GM23338 (cell line): ENCODE measurements around the gene ERP29. TPM values are rescaled to one million over a fixed set of nuclear protein-coding genes. Genes with fewer than 3 reads are reported as not detected.

Source experiments
- ATAC-seq: fragments of 200-7000 bp; cut with Tn5 transposase; 3 replicates; pipeline ENCODE4 v1.9.1; 2020
- DNase-seq: peaks from one replicate; pipeline ENCODE4 v3.0.0-alpha.2; 2015; ENCODE audit warnings: low spot score
- H2AFZ ChIP-seq: fragments of 200-600 bp; sonication (generic); 2 replicates; pipeline ENCODE4 v1.8.0; 2016; ENCODE audit warnings: antibody characterized with exemption, mild to moderate bottlenecking, moderate library complexity
- H3F3A ChIP-seq: fragments of 200-600 bp; sonication (generic); replicated peaks from 2 replicates; pipeline ENCODE4 v1.8.0; 2017; ENCODE audit warnings: antibody characterized with exemption, mixed run types, low read depth
- H3K27ac ChIP-seq: fragments of 200-600 bp; sonication (generic); 2 replicates; pipeline ENCODE4 v1.6.1; 2016; ENCODE audit warnings: low read depth
- H3K27me3 ChIP-seq: fragments of 200-600 bp; sonication (generic); 2 replicates; pipeline ENCODE4 v1.8.0; 2016; ENCODE audit warnings: mild to moderate bottlenecking, mixed run types, moderate library complexity; ENCODE audit not compliant: insufficient read depth
- H3K36me3 ChIP-seq: fragments of 200-600 bp; sonication (generic); 2 replicates; pipeline ENCODE4 v1.8.0; 2016; ENCODE audit warnings: mild to moderate bottlenecking; ENCODE audit not compliant: insufficient read depth
- H3K4me1 ChIP-seq: fragments of 200-600 bp; sonication (generic); 2 replicates; pipeline ENCODE4 v1.8.0; 2016; ENCODE audit warnings: mild to moderate bottlenecking, moderate library complexity; ENCODE audit not compliant: insufficient read depth
- H3K4me2 ChIP-seq: fragments of 200-600 bp; sonication (generic); 2 replicates; pipeline ENCODE4 v1.7.1; 2017; ENCODE audit warnings: mixed run types
- H3K4me3 ChIP-seq: fragments of 200-600 bp; sonication (generic); 2 replicates; pipeline ENCODE4 v1.6.1; 2016; ENCODE audit warnings: mixed run types
- H3K79me2 ChIP-seq: fragments of 200-600 bp; sonication (generic); replicated peaks from 2 replicates; pipeline ENCODE4 v1.8.0; 2017; ENCODE audit warnings: mild to moderate bottlenecking; ENCODE audit not compliant: insufficient read depth
- H3K9me2 ChIP-seq: fragments of 200-600 bp; sonication (generic); 2 replicates; pipeline ENCODE4 v1.8.0; 2017; ENCODE audit not compliant: insufficient read depth
- H4K20me1 ChIP-seq: fragments of 200-600 bp; sonication (generic); replicated peaks from 2 replicates; pipeline ENCODE4 v1.8.0; 2017; ENCODE audit warnings: mild to moderate bottlenecking; ENCODE audit not compliant: insufficient read depth
- H3K27ac Mint-ChIP-seq: 2 replicates; pipeline ENCODE4 v1.8.0; 2020; ENCODE audit warnings: inconsistent platforms, mild to moderate bottlenecking, moderate library complexity, mixed read lengths
- H3K27me3 Mint-ChIP-seq: 3 replicates; pipeline ENCODE4 v1.8.0; 2022; ENCODE audit warnings: low read depth, mild to moderate bottlenecking, moderate library complexity, mixed read lengths, inconsistent platforms; ENCODE audit not compliant: insufficient read depth, poor library complexity
- H3K36me3 Mint-ChIP-seq: 3 replicates; pipeline ENCODE4 v1.8.0; 2021; ENCODE audit warnings: low read depth, mild to moderate bottlenecking, inconsistent platforms, moderate library complexity, mixed read lengths
- H3K4me1 Mint-ChIP-seq: 3 replicates; pipeline ENCODE4 v1.8.0; 2020; ENCODE audit warnings: mild to moderate bottlenecking, inconsistent platforms, mixed read lengths
- H3K4me3 Mint-ChIP-seq: 3 replicates; pipeline ENCODE4 v1.8.0; 2021; ENCODE audit warnings: moderate library complexity, mild to moderate bottlenecking, inconsistent platforms, mixed read lengths
- H3K9me3 Mint-ChIP-seq: 3 replicates; pipeline ENCODE4 v1.8.0; 2020; ENCODE audit warnings: moderate library complexity, mild to moderate bottlenecking, inconsistent platforms, mixed read lengths
- CTCF ChIP-seq, 2 experiments: fragments of 200-600 bp in 1 of 2; sonication (generic) in 1 of 2; conservative IDR thresholded peaks; 2 replicates each; pipeline versions ENCODE4 v1.5.1 to v1.6.1; 2016 to 2017; ENCODE audit warnings: antibody characterized with exemption in 2 of 2, low read depth in 2 of 2, mild to moderate bottlenecking in 2 of 2, moderate library complexity in 1 of 2
- EZH2phosphoT487 ChIP-seq: fragments of 200-600 bp; sonication (generic); IDR thresholded peaks from one replicate; pipeline ENCODE4 v1.8.1; 2018; ENCODE audit warnings: antibody characterized with exemption; ENCODE audit not compliant: unreplicated experiment
- NANOG ChIP-seq: IDR thresholded peaks from 2 replicates; pipeline ENCODE4 v1.6.1; 2016; ENCODE audit warnings: antibody characterized with exemption, borderline replicate concordance
- POLR2AphosphoS5 ChIP-seq: IDR thresholded peaks from 2 replicates; pipeline ENCODE4 v1.6.1; 2016; ENCODE audit warnings: antibody characterized with exemption, low read depth
- STAT1 ChIP-seq: IDR thresholded peaks from one replicate; pipeline ENCODE4 v1.6.1; 2016; ENCODE audit warnings: antibody characterized with exemption; ENCODE audit not compliant: unreplicated experiment
- ZNF114 ChIP-seq: fragments of 250-450 bp; sonication (Bioruptor Pico); IDR thresholded peaks from 2 replicates; pipeline ENCODE4 v1.5.0; 2020; ENCODE audit warnings: mild to moderate bottlenecking, moderate library complexity
- ZNF331 ChIP-seq: fragments of 250-450 bp; sonication (Bioruptor Pico); IDR thresholded peaks from 2 replicates; pipeline ENCODE4 v1.5.0; 2020; ENCODE audit warnings: low read depth, mild to moderate bottlenecking, moderate library complexity
- polyA plus RNA-seq: library from polyadenylated mRNA; unstranded; fragments of >200 nt; fragmentation: Nextera tagmentation; extraction: Ambion mirVana; gene quantifications from 2 replicates; pipeline ENCODE4 v1.2.1, GENCODE V29; 2016
- total RNA-seq: library from RNA; depleted of rRNA; stranded (reverse); fragments of >200 nt; shearing (Covaris generic); gene quantifications from 2 replicates; pipeline ENCODE4 v1.2.3, GENCODE V29; 2014
- TF ChIP-seq, protein P1 (sequence below): IDR thresholded peaks from 2 replicates; pipeline ENCODE4 v1.6.1; 2016; ENCODE audit warnings: antibody characterized with exemption
- TF ChIP-seq, protein P2 (sequence below): IDR thresholded peaks from one replicate; pipeline ENCODE4 v1.6.1; 2018; ENCODE audit warnings: antibody characterized with exemption; ENCODE audit not compliant: unreplicated experiment

ERP29 gene
- total and polyA plus RNA-seq, 2 experiments from 2014 or later, result 90.7 to 166 TPM

- TF ChIP-seq, protein P1, sequence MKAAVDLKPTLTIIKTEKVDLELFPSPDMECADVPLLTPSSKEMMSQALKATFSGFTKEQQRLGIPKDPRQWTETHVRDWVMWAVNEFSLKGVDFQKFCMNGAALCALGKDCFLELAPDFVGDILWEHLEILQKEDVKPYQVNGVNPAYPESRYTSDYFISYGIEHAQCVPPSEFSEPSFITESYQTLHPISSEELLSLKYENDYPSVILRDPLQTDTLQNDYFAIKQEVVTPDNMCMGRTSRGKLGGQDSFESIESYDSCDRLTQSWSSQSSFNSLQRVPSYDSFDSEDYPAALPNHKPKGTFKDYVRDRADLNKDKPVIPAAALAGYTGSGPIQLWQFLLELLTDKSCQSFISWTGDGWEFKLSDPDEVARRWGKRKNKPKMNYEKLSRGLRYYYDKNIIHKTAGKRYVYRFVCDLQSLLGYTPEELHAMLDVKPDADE, result no peak
- TF ChIP-seq POLR2AphosphoS5 (peak; percentile 78), ZNF331 (CRISPR knock-in tag) (no peak)
- TF ChIP-seq, protein P2, sequence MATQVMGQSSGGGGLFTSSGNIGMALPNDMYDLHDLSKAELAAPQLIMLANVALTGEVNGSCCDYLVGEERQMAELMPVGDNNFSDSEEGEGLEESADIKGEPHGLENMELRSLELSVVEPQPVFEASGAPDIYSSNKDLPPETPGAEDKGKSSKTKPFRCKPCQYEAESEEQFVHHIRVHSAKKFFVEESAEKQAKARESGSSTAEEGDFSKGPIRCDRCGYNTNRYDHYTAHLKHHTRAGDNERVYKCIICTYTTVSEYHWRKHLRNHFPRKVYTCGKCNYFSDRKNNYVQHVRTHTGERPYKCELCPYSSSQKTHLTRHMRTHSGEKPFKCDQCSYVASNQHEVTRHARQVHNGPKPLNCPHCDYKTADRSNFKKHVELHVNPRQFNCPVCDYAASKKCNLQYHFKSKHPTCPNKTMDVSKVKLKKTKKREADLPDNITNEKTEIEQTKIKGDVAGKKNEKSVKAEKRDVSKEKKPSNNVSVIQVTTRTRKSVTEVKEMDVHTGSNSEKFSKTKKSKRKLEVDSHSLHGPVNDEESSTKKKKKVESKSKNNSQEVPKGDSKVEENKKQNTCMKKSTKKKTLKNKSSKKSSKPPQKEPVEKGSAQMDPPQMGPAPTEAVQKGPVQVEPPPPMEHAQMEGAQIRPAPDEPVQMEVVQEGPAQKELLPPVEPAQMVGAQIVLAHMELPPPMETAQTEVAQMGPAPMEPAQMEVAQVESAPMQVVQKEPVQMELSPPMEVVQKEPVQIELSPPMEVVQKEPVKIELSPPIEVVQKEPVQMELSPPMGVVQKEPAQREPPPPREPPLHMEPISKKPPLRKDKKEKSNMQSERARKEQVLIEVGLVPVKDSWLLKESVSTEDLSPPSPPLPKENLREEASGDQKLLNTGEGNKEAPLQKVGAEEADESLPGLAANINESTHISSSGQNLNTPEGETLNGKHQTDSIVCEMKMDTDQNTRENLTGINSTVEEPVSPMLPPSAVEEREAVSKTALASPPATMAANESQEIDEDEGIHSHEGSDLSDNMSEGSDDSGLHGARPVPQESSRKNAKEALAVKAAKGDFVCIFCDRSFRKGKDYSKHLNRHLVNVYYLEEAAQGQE, result no peak
These were observed 576 bp downstream of the ERP29 start (continued) for GRCh38 chr12:112013601-112014402.

DNA sequence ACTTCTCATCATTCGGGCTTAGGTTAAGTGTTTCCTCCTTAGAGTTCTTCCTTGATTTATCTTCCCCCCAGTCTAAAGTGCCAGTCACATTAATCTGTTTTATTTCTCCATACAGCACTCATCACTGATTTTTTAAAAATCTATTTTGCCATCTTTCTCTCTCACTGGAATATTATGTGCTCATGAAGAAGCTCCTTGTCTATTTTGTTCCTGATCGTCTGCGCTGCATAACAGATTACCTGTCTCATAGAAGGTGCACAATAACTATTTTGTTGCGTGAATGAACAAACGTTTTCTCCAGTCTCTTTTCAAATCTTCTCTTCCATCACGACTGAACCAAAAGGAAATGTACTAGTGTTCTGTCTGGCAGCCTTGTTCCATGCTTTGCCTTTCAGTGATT is 2.7 kb downstream of the ERP29 start:
- peaks cover 19% of the 10 kb centered on the region; the same call in 1 of the 2 replicates for H3K4me1 ChIP-seq
- Mint-ChIP-seq H3K4me1 (peaks cover 28% of the 10 kb centered on the region), H3K27me3 (peaks cover 16% of the 10 kb centered on the region), H3K4me3 (peak overlapping the region; percentile 19; the same call in 2 of the 3 replicates), H3K27ac (peak overlapping the region; percentile 59; the same call in 1 of the 2 replicates), H3K36me3 (peaks cover 62% of the 10 kb centered on the region), H3K9me3 (peaks cover 7% of the 10 kb centered on the region)
- peaks cover 87% of the 10 kb centered on the region for H3K79me2 ChIP-seq
- H3K4me3 ChIP-seq, result no peak overlapping the region
- ATAC-seq, result no peak
- 0 out of 2 replicates have a peak, but pooled peaks cover 5% of the 10 kb centered on the region for H3K9me2 ChIP-seq
- TF ChIP-seq ZNF114 (CRISPR knock-in tag) (no peak), STAT1 (no peak), EZH2phosphoT487 (no peak), NANOG (no peak), ZNF331 (CRISPR knock-in tag) (no peak), CTCF (conservative IDR thresholded peaks at IDR 0.05; ENCODE audit: low read depth in 2 of 2) (no peak)
- TF ChIP-seq, protein P1, result no peak
- peaks cover 53% of the 10 kb centered on the region for H4K20me1 ChIP-seq
- no peak overlapping the region for H3K27ac ChIP-seq
- H2AFZ ChIP-seq, result no peak overlapping the region
- H3K4me2 ChIP-seq, result no peak overlapping the region
- no peak for DNase-seq
- peaks cover 29% of the 10 kb centered on the region for H3F3A ChIP-seq
- H3K36me3 ChIP-seq, result peaks cover 22% of the 10 kb centered on the region
- no peaks in the 10 kb centered on the region for H3K27me3 ChIP-seq
